Liver (tissue), 9 donors: Measurements from ENCODE around the gene PINLYP. TPM values are rescaled to one million over a fixed set of nuclear protein-coding genes. Genes with fewer than 3 reads are reported as not detected.

Experiments
- DNase-seq: peaks from one replicate; pipeline ENCODE4 v3.0.0-alpha.2; 2017; ENCODE audit warnings: low spot score
- H3K27ac ChIP-seq, 2 donors: one replicate each; pipeline ENCODE4 v1.7.0; 2013; ENCODE audit warnings: inconsistent platforms in 2 of 2, low read length in 2 of 2, control low read depth in 1 of 2, low read depth in 1 of 2, mild to moderate bottlenecking in 1 of 2
- H3K27me3 ChIP-seq, 4 donors: one replicate each; pipeline versions ENCODE4 v1.6.1 to v1.7.0; 2013; ENCODE audit warnings: low read length in 3 of 4, inconsistent platforms in 1 of 4, mild to moderate bottlenecking in 1 of 4, moderate library complexity in 1 of 4; ENCODE audit not compliant: control insufficient read depth in 4 of 4, insufficient read depth in 4 of 4
- H3K36me3 ChIP-seq, 4 donors: one replicate each; pipeline versions ENCODE4 v1.6.1 to v1.7.0; 2013; ENCODE audit warnings: low read length in 3 of 4, mild to moderate bottlenecking in 3 of 4, low read depth in 1 of 4, moderate library complexity in 1 of 4; ENCODE audit not compliant: control insufficient read depth in 4 of 4, insufficient read depth in 3 of 4
- H3K4me1 ChIP-seq, 4 donors: one replicate each; pipeline versions ENCODE4 v1.6.1 to v1.7.0; 2013; ENCODE audit warnings: low read length in 3 of 4, mild to moderate bottlenecking in 3 of 4, moderate library complexity in 1 of 4; ENCODE audit not compliant: control insufficient read depth in 4 of 4, insufficient read depth in 4 of 4
- H3K4me3 ChIP-seq, 3 donors: one replicate each; pipeline versions ENCODE4 v1.6.1 to v1.7.0; 2013; ENCODE audit warnings: low read length in 3 of 3, control low read depth in 1 of 3, low read depth in 1 of 3, mild to moderate bottlenecking in 1 of 3
- H3K9ac ChIP-seq, 2 donors: one replicate each; pipeline ENCODE4 v1.7.0; 2013; ENCODE audit warnings: low read length in 2 of 2, mild to moderate bottlenecking in 2 of 2, moderate library complexity in 2 of 2, control low read depth in 1 of 2, low read depth in 1 of 2
- H3K9me3 ChIP-seq, 4 donors: one replicate each; pipeline versions ENCODE4 v1.6.1 to v1.7.0; 2013; ENCODE audit warnings: low read length in 3 of 4; ENCODE audit not compliant: control insufficient read depth in 4 of 4
- ATF3 ChIP-seq: IDR thresholded peaks from 2 replicates; pipeline ENCODE4 v1.6.1; 2016; ENCODE audit warnings: antibody characterized with exemption
- CTCF ChIP-seq: fragments of 150-350 bp; IDR thresholded peaks from 2 replicates; pipeline ENCODE4 v1.5.1; 2017; ENCODE audit warnings: improper control_type of control experiment, low read depth, low read length; ENCODE audit not compliant: missing input control
- FOXA1 ChIP-seq: IDR thresholded peaks from 2 replicates; pipeline ENCODE4 v1.6.1; 2016; ENCODE audit warnings: antibody characterized with exemption
- FOXA2 ChIP-seq: IDR thresholded peaks from 2 replicates; pipeline ENCODE4 v1.6.1; 2016; ENCODE audit warnings: antibody characterized with exemption
- GABPA ChIP-seq, 2 donors: IDR thresholded peaks in 1 of 2; conservative IDR thresholded peaks in 1 of 2; 2 replicates each; pipeline ENCODE4 v1.6.1; 2016; ENCODE audit warnings: antibody characterized with exemption in 2 of 2, mild to moderate bottlenecking in 1 of 2, moderate library complexity in 1 of 2
- HNF4A ChIP-seq, 2 donors: conservative IDR thresholded peaks; 2 replicates each; pipeline ENCODE4 v1.6.1; 2016; ENCODE audit warnings: antibody characterized with exemption in 2 of 2, mild to moderate bottlenecking in 2 of 2
- JUND ChIP-seq, 2 donors: IDR thresholded peaks; 2 replicates each; pipeline ENCODE4 v1.6.1; 2016; ENCODE audit warnings: antibody characterized with exemption in 2 of 2
- MAX ChIP-seq: IDR thresholded peaks from 2 replicates; pipeline ENCODE4 v1.6.1; 2016; ENCODE audit warnings: antibody characterized with exemption
- NR2F2 ChIP-seq: IDR thresholded peaks from 2 replicates; pipeline ENCODE4 v1.6.1; 2016; ENCODE audit warnings: antibody characterized with exemption
- RAD21 ChIP-seq, 2 donors: IDR thresholded peaks; 2 replicates each; pipeline ENCODE4 v1.6.1; 2016; ENCODE audit warnings: antibody characterized with exemption in 2 of 2, mild to moderate bottlenecking in 2 of 2
- REST ChIP-seq: IDR thresholded peaks from 2 replicates; pipeline ENCODE4 v1.6.1; 2016; ENCODE audit warnings: antibody characterized with exemption, mild to moderate bottlenecking
- RXRA ChIP-seq, 2 donors: IDR thresholded peaks; 2 replicates each; pipeline ENCODE4 v1.6.1; 2017 to 2018; ENCODE audit warnings: antibody characterized with exemption in 2 of 2, mild to moderate bottlenecking in 1 of 2
- SP1 ChIP-seq: IDR thresholded peaks from 2 replicates; pipeline ENCODE4 v1.6.1; 2018; ENCODE audit warnings: antibody characterized with exemption, mild to moderate bottlenecking
- TAF1 ChIP-seq: conservative IDR thresholded peaks from 2 replicates; pipeline ENCODE4 v1.6.1; 2016; ENCODE audit warnings: antibody characterized with exemption, mild to moderate bottlenecking
- YY1 ChIP-seq: IDR thresholded peaks from 2 replicates; pipeline ENCODE4 v1.6.1; 2016; ENCODE audit warnings: antibody characterized with exemption, mild to moderate bottlenecking
- ZBTB33 ChIP-seq: IDR thresholded peaks from 2 replicates; pipeline ENCODE4 v1.6.1; 2016; ENCODE audit warnings: antibody characterized with exemption
- WGBS: extraction: QIAGEN DNeasy Blood & Tissue Kit; methylation state at CpG from one replicate; pipeline ENCODE4 v1.1.7; 2013; 5-methylcytosine and 5-hydroxymethylcytosine counted together
- polyA plus RNA-seq, 2 donors: library from polyadenylated mRNA; stranded (reverse) in 1 of 2; unstranded in 1 of 2; fragments of 200-250 nt in 1 of 2; fragments of >200 nt in 1 of 2; fragmentation: Nextera tagmentation in 1 of 2; extraction: Ambion mirVana in 1 of 2; gene quantifications; one replicate each; pipeline versions ENCODE4 v1.2.1 to v1.2.3, GENCODE V29; 2013 to 2015
- total RNA-seq, 2 donors: library from RNA; depleted of rRNA; stranded (reverse); fragments of >200 nt; gene quantifications; one replicate each; pipeline ENCODE4 v1.2.3, GENCODE V29; 2014
- donor health status: healthy.
- donor health status: healthy.
- donor health status: healthy.
- donor health status: healthy.
- donor health status: healthy.

The PINLYP gene
- total and polyA plus RNA-seq, 4 donors, result 0.42 to 4.3 (median 0.57) TPM

- TF ChIP-seq RAD21 (IDR thresholded peaks at IDR 0.05) (no peak), YY1 (no peak), MAX (no peak)
Measured at GRCh38 chr19:43544077-43544476, 31.5 kb upstream of the PINLYP start (continued).

- Histone ChIP-seq H3K9ac (no peak overlapping the region), H3K27ac (no peak overlapping the region), H3K4me1 (peaks cover 4 to 13% (median 7%) of the 10 kb centered on the region in 4 donors), H3K36me3 (peaks cover 0 to 16% (median 6%) of the 10 kb centered on the region in 4 donors), H3K4me3 (no peak overlapping the region), H3K9me3 (no peaks in the 10 kb centered on the region), H3K27me3 (no peaks in the 10 kb centered on the region)
- DNase-seq, result no peak
- TF ChIP-seq NR2F2 (no peak), REST (no peak), MAX (no peak), CTCF (no peak), JUND (IDR thresholded peaks at IDR 0.05) (no peak), TAF1 (no peak), GABPA (IDR thresholded peaks at IDR 0.05 in 1 of 2, conservative IDR thresholded peaks at IDR 0.05 in 1 of 2) (no peak), ZBTB33 (no peak), RAD21 (IDR thresholded peaks at IDR 0.05) (no peak), HNF4A (conservative IDR thresholded peaks at IDR 0.05) (no peak), FOXA2 (no peak)
- WGBS, result 93% methylated on average over 5 of the region's 5 CpGs
Measured at GRCh38 chr19:43545276-43545675, 30.3 kb upstream of the PINLYP start.

- no peak for DNase-seq
- no peak for TF ChIP-seq FOXA2
- TF ChIP-seq FOXA1, result no peak
- TF ChIP-seq RXRA (IDR thresholded peaks at IDR 0.05), result no peak
- TF ChIP-seq SP1, result no peak
- no peak for TF ChIP-seq ATF3
- TF ChIP-seq HNF4A (conservative IDR thresholded peaks at IDR 0.05), result no peak
- TF ChIP-seq RAD21 (IDR thresholded peaks at IDR 0.05), result no peak
- no peak for TF ChIP-seq NR2F2
- TF ChIP-seq MAX, result no peak
- TF ChIP-seq YY1, result no peak
- TF ChIP-seq CTCF, result no peak
- TF ChIP-seq ZBTB33, result no peak
- no peak for TF ChIP-seq JUND (IDR thresholded peaks at IDR 0.05)
- no peak for TF ChIP-seq GABPA (IDR thresholded peaks at IDR 0.05 in 1 of 2, conservative IDR thresholded peaks at IDR 0.05 in 1 of 2)
- no peak for TF ChIP-seq TAF1
Measured at GRCh38 chr19:43545981-43546380, 29.6 kb upstream of the PINLYP start.

More at GRCh38 chr19:43545981-43546380, 29.6 kb upstream of the PINLYP start:
- 85% methylated on average over 2 of the region's 2 CpGs for WGBS
- no peaks in the 10 kb centered on the region for H3K27me3 ChIP-seq
- no peak overlapping the region for H3K9ac ChIP-seq
- no peak overlapping the region for H3K27ac ChIP-seq
- peaks cover 4 to 13% (median 7%) of the 10 kb centered on the region in 4 donors for H3K4me1 ChIP-seq
- no peak overlapping the region for H3K4me3 ChIP-seq
- no peaks in the 10 kb centered on the region for H3K9me3 ChIP-seq
- peaks cover 0 to 20% (median 9%) of the 10 kb centered on the region in 4 donors for H3K36me3 ChIP-seq
